Adrenal gland (tissue), 12 donors: Measurements from ENCODE around the gene DHDH. TPM values are rescaled to one million over a fixed set of nuclear protein-coding genes. Genes with fewer than 3 reads are reported as not detected.
A peak's percentile ranks its signal among the peaks of the same experiment; 100 is the strongest.

Experiments used
- DNase-seq, 7 donors: peaks; one replicate each; pipeline ENCODE4 v3.0.0-alpha.2; 2019 to 2020
- H3K27ac ChIP-seq, 5 donors: fragments of 200-600 bp; sonication (generic) in 4 of 5; 1 replicate in 3 of 5; 2 replicates in 2 of 5; pipeline versions ENCODE4 v1.5.1 to v1.8.0; 2016 to 2020; ENCODE audit warnings: mild to moderate bottlenecking in 1 of 5
- H3K27me3 ChIP-seq: fragments of 200-600 bp; 2 replicates; pipeline ENCODE4 v1.8.0; 2021
- H3K36me3 ChIP-seq, 2 donors: fragments of 200-600 bp; replicated peaks in 1 of 2; 1 replicate in 1 of 2; 2 replicates in 1 of 2; pipeline versions ENCODE4 v1.5.1 to v1.8.0; 2018 to 2022
- H3K4me1 ChIP-seq, 2 donors: fragments of 200-600 bp; replicated peaks in 1 of 2; 1 replicate in 1 of 2; 2 replicates in 1 of 2; pipeline versions ENCODE4 v1.5.1 to v1.8.0; 2018 to 2021
- H3K4me3 ChIP-seq, 4 donors: fragments of 200-600 bp; sonication (generic) in 3 of 4; one replicate each; pipeline ENCODE4 v1.5.1; 2016 to 2018
- H3K9me3 ChIP-seq, 3 donors: fragments of 200-600 bp; sonication (generic) in 1 of 3; replicated peaks in 1 of 3; 1 replicate in 2 of 3; 2 replicates in 1 of 3; pipeline versions ENCODE4 v1.5.1 to v1.8.0; 2016 to 2021
- POLR2A ChIP-seq, 2 donors: fragments of 450-650 bp; IDR thresholded peaks; one replicate each; pipeline ENCODE4 v1.6.1; 2017; ENCODE audit warnings: antibody characterized with exemption in 2 of 2, mild to moderate bottlenecking in 2 of 2, moderate library complexity in 1 of 2
- WGBS, 4 donors: extraction: QIAGEN DNeasy Blood & Tissue Kit in 2 of 4; methylation state at CpG; one replicate each; pipeline versions ENCODE4 v1.1.5 to v1.1.7; 2013 to 2017; 5-methylcytosine and 5-hydroxymethylcytosine counted together
- intact Hi-C, 2 donors: fragments of 100-400 bp; cut with DNase I; formaldehyde crosslinking; loops; one replicate each; pipeline versions ENCODE4 v1.14.1 to v1.15.0; 2022 to 2023
- polyA plus RNA-seq, 3 donors: library from polyadenylated mRNA; stranded (reverse); fragments of 200-250 nt in 2 of 3; fragments of 350-450 nt in 1 of 3; fragmentation: Illumina TruSeq in 1 of 3; extraction: RNeasy Lipid Tissue Mini Kit (QIAGEN cat#74804) in 1 of 3; gene quantifications; one replicate each; pipeline ENCODE4 v1.2.3, GENCODE V29; 2013 to 2014
- total RNA-seq, 9 donors: library from RNA; depleted of rRNA in 4 of 9; stranded (reverse); fragments of >200 nt in 4 of 9; fragments of 120-200 nt in 1 of 9; fragmentation: NEBNext Ultra II Directional in 1 of 9; extraction: Animal tissue kit (Norgen Biotek cat#: 25700) in 1 of 9; gene quantifications; one replicate each; pipeline versions ENCODE4 v1.1.0 to v1.2.4, GENCODE V29; 2013 to 2023
- TF ChIP-seq, protein P1 (sequence below), 6 experiments: fragments of 450-650 bp in 4 of 6; fragments of 200-600 bp in 2 of 6; sonication (generic) in 1 of 6; IDR thresholded peaks; 1 replicate in 5 of 6; 2 replicates in 1 of 6; pipeline versions ENCODE4 v1.5.1 to v1.8.0; 2016 to 2021; ENCODE audit warnings: antibody characterized with exemption in 6 of 6, mild to moderate bottlenecking in 2 of 6, moderate library complexity in 1 of 6
- donor health status: healthy with polysubstance abuse.
- donor health status: Bipolar disorder and iron deficiency.
- donor health status: DM: yes; HTN: yes; CAD: no.
- donor health status: DM: no; HTN: no; CAD: no.
- donor health status: DM: no; HTN: no; CAD: no.
- donor health status: DM: yes; HTN: yes; CAD: no.

DHDH gene
- total and polyA plus RNA-seq, 12 donors = 0.17 to 2.8 (median 0.38) TPM; not detected in 5

DNA sequence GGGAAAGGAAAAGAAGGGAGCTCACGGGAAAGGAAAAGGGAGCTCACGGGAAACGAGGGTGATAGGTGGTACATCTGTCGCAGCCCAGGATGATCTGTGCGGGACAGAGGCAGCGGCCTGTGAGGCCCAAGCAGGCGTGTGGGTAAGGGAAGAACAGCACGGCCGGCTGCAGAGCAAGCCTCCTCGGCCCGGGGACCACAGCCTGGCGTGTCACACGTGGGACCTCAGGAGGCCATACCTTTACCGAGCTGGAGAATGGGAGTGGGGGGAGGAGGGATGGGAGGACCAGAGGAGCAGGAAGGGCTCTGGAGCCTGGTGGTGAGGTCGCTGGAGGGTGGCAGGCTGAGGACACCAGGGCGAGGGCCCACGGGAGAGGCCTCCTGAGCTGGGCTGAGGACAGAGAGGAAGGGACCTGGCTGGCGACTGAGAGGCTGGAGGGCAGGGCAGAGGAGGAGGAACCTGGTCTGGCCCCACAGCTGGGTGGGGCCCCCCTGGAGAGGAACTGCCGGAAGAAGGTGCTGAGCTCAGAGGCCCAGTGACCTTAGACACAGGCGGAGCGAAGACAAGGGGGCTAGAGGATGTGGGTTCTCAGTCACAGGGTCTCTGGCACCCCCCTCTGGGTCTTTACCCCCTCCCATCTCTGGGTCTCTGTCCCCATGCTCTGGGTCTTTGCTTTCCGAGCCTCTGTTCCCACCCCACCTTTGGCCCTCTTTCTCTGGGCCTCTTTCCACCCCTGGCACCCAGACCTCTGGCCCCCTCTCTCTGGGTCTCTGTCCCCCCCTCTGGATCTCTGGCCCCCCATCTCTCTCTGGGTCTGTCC is 28.7 kb downstream of the DHDH start:
- H3K4me1 ChIP-seq = peaks cover 30 to 31% of the 10 kb centered on the region in 2 donors
- no peak overlapping the region for H3K4me3 ChIP-seq
- DNase-seq = peak in 6 of 7 donors; percentile 44 to 59 (median 58)
- H3K9me3 ChIP-seq = no peaks in the 10 kb centered on the region
- TF ChIP-seq, protein P1, sequence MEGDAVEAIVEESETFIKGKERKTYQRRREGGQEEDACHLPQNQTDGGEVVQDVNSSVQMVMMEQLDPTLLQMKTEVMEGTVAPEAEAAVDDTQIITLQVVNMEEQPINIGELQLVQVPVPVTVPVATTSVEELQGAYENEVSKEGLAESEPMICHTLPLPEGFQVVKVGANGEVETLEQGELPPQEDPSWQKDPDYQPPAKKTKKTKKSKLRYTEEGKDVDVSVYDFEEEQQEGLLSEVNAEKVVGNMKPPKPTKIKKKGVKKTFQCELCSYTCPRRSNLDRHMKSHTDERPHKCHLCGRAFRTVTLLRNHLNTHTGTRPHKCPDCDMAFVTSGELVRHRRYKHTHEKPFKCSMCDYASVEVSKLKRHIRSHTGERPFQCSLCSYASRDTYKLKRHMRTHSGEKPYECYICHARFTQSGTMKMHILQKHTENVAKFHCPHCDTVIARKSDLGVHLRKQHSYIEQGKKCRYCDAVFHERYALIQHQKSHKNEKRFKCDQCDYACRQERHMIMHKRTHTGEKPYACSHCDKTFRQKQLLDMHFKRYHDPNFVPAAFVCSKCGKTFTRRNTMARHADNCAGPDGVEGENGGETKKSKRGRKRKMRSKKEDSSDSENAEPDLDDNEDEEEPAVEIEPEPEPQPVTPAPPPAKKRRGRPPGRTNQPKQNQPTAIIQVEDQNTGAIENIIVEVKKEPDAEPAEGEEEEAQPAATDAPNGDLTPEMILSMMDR (IDR thresholded peaks at IDR 0.05) = no peak
- no peak for TF ChIP-seq POLR2A (IDR thresholded peaks at IDR 0.05)
- peak overlapping the region in 4 of 5 donors; percentile 47 to 93 (median 59) for H3K27ac ChIP-seq
- 57 to 69% (median 67%) methylated on average over 20 to 22 of the region's 22 CpGs for WGBS, 4 donors
- intact Hi-C loops = loop anchor here in 1 of 2 donors (10.0 kb wide), 1 partner anchor 87 kb away; the partner anchor contains the start of gene PPP1R15A
- H3K36me3 ChIP-seq = peaks cover 0 to 14% of the 10 kb centered on the region in 2 donors
- H3K27me3 ChIP-seq = no peaks in the 10 kb centered on the region

- no peak for TF ChIP-seq POLR2A (IDR thresholded peaks at IDR 0.05)
- TF ChIP-seq, protein P1 (IDR thresholded peaks at IDR 0.05) = no peak
- intact Hi-C loops = loop anchor here in 1 of 2 donors (10.0 kb wide), 1 partner anchor 88 kb away; the partner anchor contains the start of gene PPP1R15A
- WGBS, 4 donors = 58 to 64% (median 61%) methylated on average over 3 to 7 of the region's 7 CpGs
- Histone ChIP-seq H3K36me3 (peaks cover 0 to 14% of the 10 kb centered on the region in 2 donors), H3K9me3 (no peaks in the 10 kb centered on the region), H3K4me1 (peaks cover 31 to 34% of the 10 kb centered on the region in 2 donors), H3K27me3 (no peaks in the 10 kb centered on the region), H3K4me3 (no peak overlapping the region), H3K27ac (peak overlapping the region in 4 of 5 donors; percentile 47 to 93 (median 66))
- DNase-seq = no peak
These were observed 29.3 kb downstream of the DHDH start for GRCh38 chr19:48962849-48963165.

GRCh38 chr19:48963371-48964204 is 30.1 kb downstream of the DHDH start:
- WGBS, 4 donors = 8 to 12% (median 11%) methylated on average over 11 to 28 of the region's 28 CpGs
- Histone ChIP-seq H3K27me3 (no peaks in the 10 kb centered on the region), H3K9me3 (no peaks in the 10 kb centered on the region), H3K4me3 (peak overlapping the region in 1 of 4 donors; percentile 94), H3K4me1 (peaks cover 31 to 34% of the 10 kb centered on the region in 2 donors), H3K27ac (peak overlapping the region; percentile 71 to 96 (median 85)), H3K36me3 (peaks cover 0 to 21% of the 10 kb centered on the region in 2 donors)
- DNase-seq = peak; percentile 68 to 86 (median 81)
- intact Hi-C loops = loop anchor here in 1 of 2 donors (10.0 kb wide), 1 partner anchor 89 kb away; the partner anchor contains the start of gene PPP1R15A
- TF ChIP-seq, protein P1 (IDR thresholded peaks at IDR 0.05) = no peak
- TF ChIP-seq POLR2A (IDR thresholded peaks at IDR 0.05) = peak in 1 of 2 donors; percentile 11
